Activated CD4-positive, alpha-beta T cell treated with anti-CD3 and anti-CD28 coated beads, Interleukin-2, amount 10 ng/mL, durations not matched to agents 7 days and 5 days (primary cell): ENCODE measurements around the gene FGFBP1. TPM values are rescaled to one million over a fixed set of nuclear protein-coding genes. Genes with fewer than 3 reads are reported as not detected.
"Not testable (repeated sequence)": the region's sequence is repeated elsewhere in the genome, so short reads cannot be mapped to it uniquely, and the experiment has no call there.

Source experiments
- CTCF ChIA-PET: fragments of 350-600 bp; sonication (Branson Sonifier 250); formaldehyde crosslinking; loops from one replicate; lab custom pipeline; 2021; ENCODE audit warnings: antibody characterized with exemption; lab: Charles Lee
- POLR2A ChIA-PET: fragments of 350-600 bp; sonication (Branson Sonifier 250); formaldehyde crosslinking; loops from one replicate; lab custom pipeline; 2021; ENCODE audit warnings: antibody characterized with exemption; lab: Charles Lee
- DNase-seq: peaks from one replicate; pipeline ENCODE4 v3.0.0-alpha.2; 2020
- H3K27ac Mint-ChIP-seq: one replicate; pipeline ENCODE4 v1.8.0; 2021; ENCODE audit warnings: mild to moderate bottlenecking, moderate library complexity, mixed read lengths
- H3K27me3 Mint-ChIP-seq: one replicate; pipeline ENCODE4 v1.8.0; 2021; ENCODE audit warnings: mixed read lengths
- H3K36me3 Mint-ChIP-seq: one replicate; pipeline ENCODE4 v1.8.0; 2021; ENCODE audit warnings: low read depth, mixed read lengths
- H3K4me1 Mint-ChIP-seq: one replicate; pipeline ENCODE4 v1.8.0; 2021; ENCODE audit warnings: mixed read lengths
- H3K4me3 Mint-ChIP-seq: one replicate; pipeline ENCODE4 v1.8.0; 2021; ENCODE audit warnings: mild to moderate bottlenecking, moderate library complexity, mixed read lengths
- H3K9me3 Mint-ChIP-seq: one replicate; pipeline ENCODE4 v1.8.0; 2021; ENCODE audit warnings: mixed read lengths
- total RNA-seq, 2 experiments: library from RNA; stranded (reverse); gene quantifications; one replicate each; pipeline ENCODE4 v1.2.3, GENCODE V29; 2021

FGFBP1 gene
- total RNA-seq, 2 experiments from 2014 or later, result not detected

DNA sequence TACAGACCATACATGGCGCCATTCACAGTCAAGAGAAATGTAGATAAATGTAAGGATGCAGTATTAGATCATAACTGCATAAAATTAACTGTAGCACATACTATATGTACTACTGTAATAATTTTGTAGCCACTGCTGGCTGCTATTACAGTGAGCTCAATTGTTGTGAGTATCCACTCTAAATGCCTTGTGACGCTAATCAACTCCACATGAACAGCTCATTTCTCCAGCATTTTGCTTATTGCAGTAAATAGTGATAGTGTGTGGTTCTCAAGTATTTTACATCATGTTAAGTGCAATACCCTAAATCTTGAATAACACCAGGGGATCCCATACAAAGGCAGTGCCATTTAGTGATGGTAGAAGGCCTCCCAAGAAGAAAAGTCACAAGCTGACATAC, 21.2 kb downstream of the FGFBP1 start:
- Mint-ChIP-seq H3K27me3 (peaks cover 6% of the 10 kb centered on the region), H3K4me3 (no peak overlapping the region), H3K9me3 (no peaks in the 10 kb centered on the region)

DNA sequence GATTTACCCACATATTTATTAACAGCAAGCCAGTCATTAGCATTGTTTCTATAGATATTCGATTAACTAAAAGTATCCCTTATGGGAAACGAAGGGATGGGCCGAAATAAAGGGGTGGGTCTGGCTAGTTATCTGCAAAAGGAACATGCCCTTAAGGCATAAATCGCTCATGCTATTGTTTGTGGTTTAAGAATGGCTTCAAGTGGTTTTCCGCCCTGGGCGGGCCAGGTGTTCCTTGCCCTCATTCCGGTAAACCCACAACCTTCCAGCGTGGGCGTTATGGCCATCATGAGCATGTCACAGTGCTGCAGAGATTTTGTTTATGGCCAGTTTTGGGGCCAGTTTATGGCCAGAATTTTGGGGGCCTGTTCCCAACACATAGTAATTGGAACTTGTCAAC, 22.2 kb downstream of the FGFBP1 start:
- H3K36me3 Mint-ChIP-seq, H3K4me1 Mint-ChIP-seq, H3K27ac Mint-ChIP-seq, H3K27me3 Mint-ChIP-seq, POLR2A ChIA-PET, H3K9me3 Mint-ChIP-seq, DNase-seq, H3K4me3 Mint-ChIP-seq: not testable (repeated sequence)
- CTCF ChIA-PET, result interaction anchor here (0.9 to 1.5 kb wide), 2 partner anchors 8 to 33 kb away, joined by 3 to 4 read pairs; no protein-coding TSS in a partner anchor

More for the DNA sequence above, 21.2 kb downstream of the FGFBP1 start:
- no peak for DNase-seq
- CTCF ChIA-PET, result no interaction called here
- no peak overlapping the region for H3K27ac Mint-ChIP-seq
- H3K4me1 Mint-ChIP-seq, result no peaks in the 10 kb centered on the region
- POLR2A ChIA-PET, result no interaction called here
- H3K36me3 Mint-ChIP-seq, result no peaks in the 10 kb centered on the region

DNA sequence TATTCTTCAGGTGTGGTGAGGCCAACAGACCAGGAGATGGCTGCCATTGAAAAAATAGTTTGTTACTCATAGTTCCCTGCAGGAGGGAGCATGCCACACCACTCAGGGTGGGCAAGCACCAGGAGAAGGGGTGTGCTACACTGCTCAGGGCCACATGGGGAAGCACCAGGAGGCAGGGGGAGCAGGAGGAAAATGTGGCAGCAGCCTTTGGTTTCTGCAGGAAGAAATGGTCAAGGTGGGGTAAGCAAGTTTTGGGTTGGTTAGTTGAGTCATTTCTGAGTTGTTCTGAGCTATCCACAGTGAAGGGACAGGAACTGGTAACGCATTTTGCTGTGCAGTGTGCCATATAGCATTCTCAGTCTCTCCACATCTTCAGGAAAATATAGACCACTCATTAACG, 23.8 kb downstream of the FGFBP1 start:
- DNase-seq, result no peak
- ChIA-PET POLR2A (no interaction called here), CTCF (interaction anchor here (1.5 kb wide), 1 partner anchor 10 kb away, joined by 4 read pairs; no protein-coding TSS in a partner anchor)
- H3K27ac Mint-ChIP-seq, result no peak overlapping the region
- H3K4me3 Mint-ChIP-seq, result no peak overlapping the region
- no peaks in the 10 kb centered on the region for H3K36me3 Mint-ChIP-seq
- peaks cover 3% of the 10 kb centered on the region for H3K27me3 Mint-ChIP-seq
- no peaks in the 10 kb centered on the region for H3K4me1 Mint-ChIP-seq
- H3K9me3 Mint-ChIP-seq, result no peaks in the 10 kb centered on the region

DNA sequence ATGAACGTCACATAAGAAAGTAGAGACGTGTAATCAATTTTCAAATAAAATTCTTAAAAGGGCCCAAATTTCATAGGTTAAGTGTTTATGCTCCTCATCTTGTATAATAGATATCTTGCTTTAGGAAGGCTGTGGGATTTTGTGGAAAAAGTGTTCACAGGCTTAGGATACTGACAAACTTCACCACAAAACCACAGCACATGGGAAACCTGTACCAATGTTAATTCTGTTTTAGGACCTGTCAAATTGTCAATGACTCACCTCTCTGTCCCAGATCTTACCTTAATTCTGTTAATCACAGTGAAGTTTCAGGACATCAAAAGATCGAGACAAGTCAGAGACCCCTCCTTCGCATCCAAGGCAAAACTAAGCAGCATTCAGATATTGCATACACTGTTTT, 24.2 kb downstream of the FGFBP1 start:
- no peak overlapping the region for H3K27ac Mint-ChIP-seq
- POLR2A ChIA-PET, result no interaction called here
- no peaks in the 10 kb centered on the region for H3K9me3 Mint-ChIP-seq
- CTCF ChIA-PET, result interaction anchor here (1.1 to 1.4 kb wide), 2 partner anchors 13 to 32 kb away, joined by 3 to 4 read pairs; no protein-coding TSS in a partner anchor
- H3K4me1 Mint-ChIP-seq, result no peaks in the 10 kb centered on the region
- peaks cover 3% of the 10 kb centered on the region for H3K27me3 Mint-ChIP-seq
- no peaks in the 10 kb centered on the region for H3K36me3 Mint-ChIP-seq
- no peak overlapping the region for H3K4me3 Mint-ChIP-seq
- no peak for DNase-seq

DNA sequence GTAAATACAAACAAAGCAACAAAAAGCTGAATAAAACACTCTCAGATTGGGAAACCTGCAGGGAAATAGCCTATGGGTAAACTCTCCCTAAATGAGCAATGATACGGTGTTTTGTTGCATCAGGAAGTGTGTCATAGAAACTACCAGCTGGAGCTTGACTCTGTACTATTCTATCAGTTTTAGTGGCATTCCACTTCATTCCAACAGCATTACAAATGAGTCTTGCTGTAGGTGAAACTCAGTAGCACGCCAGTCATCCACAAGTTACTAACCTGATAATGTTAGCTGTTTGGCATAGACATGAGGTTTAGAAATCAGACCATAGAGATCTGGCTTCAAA, 24.9 kb downstream of the FGFBP1 start:
- no peak for DNase-seq
- H3K27ac Mint-ChIP-seq, result no peak overlapping the region
- CTCF ChIA-PET, result interaction anchor here (1.1 to 1.4 kb wide), 2 partner anchors 13 to 31 kb away, joined by 3 to 4 read pairs; no protein-coding TSS in a partner anchor

DNA sequence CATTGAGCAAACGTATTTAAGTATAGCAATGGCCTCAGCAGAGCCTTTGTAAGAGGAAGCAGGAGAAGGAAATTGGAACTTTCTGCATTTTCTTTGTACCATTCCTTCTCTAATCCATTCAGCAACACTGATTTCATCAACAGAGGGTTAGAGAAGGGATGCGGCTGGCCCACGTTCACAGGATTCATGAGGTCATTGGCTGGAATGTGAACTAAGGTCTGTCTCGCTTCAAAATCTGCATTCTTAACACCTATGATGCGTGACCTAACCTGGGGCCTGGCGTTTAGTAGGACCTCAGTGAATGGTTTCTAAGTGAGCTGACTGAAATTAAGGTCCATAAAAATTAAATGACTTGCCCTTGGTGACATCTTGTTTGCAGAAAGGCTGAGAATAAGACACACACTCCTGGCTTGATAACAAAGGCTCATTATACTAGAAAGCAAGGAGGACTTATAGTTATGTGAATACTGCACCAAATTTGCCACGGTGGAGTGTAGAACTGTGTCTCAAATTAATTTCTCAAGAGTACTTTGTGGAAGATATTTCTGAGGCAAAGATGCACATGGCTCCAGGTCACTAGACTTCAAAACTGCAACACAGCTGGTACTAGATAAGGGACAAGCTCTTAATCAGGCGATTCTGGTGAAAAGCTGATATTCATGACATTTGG, 25.4 kb downstream of the FGFBP1 start:
- Mint-ChIP-seq H3K27ac (no peak overlapping the region), H3K9me3 (no peaks in the 10 kb centered on the region), H3K27me3 (peaks cover 10% of the 10 kb centered on the region), H3K4me3 (no peak overlapping the region), H3K4me1 (no peaks in the 10 kb centered on the region), H3K36me3 (no peaks in the 10 kb centered on the region)
- ChIA-PET CTCF (interaction anchor here (1.1 to 1.4 kb wide), 2 partner anchors 12 to 31 kb away, joined by 3 to 4 read pairs; no protein-coding TSS in a partner anchor), POLR2A (no interaction called here)
- DNase-seq, result no peak

More for the DNA sequence above, 24.9 kb downstream of the FGFBP1 start:
- POLR2A ChIA-PET, result no interaction called here
- H3K4me1 Mint-ChIP-seq, result no peaks in the 10 kb centered on the region
- peaks cover 6% of the 10 kb centered on the region for H3K27me3 Mint-ChIP-seq
- no peaks in the 10 kb centered on the region for H3K9me3 Mint-ChIP-seq
- H3K4me3 Mint-ChIP-seq, result no peak overlapping the region
- H3K36me3 Mint-ChIP-seq, result no peaks in the 10 kb centered on the region

DNA sequence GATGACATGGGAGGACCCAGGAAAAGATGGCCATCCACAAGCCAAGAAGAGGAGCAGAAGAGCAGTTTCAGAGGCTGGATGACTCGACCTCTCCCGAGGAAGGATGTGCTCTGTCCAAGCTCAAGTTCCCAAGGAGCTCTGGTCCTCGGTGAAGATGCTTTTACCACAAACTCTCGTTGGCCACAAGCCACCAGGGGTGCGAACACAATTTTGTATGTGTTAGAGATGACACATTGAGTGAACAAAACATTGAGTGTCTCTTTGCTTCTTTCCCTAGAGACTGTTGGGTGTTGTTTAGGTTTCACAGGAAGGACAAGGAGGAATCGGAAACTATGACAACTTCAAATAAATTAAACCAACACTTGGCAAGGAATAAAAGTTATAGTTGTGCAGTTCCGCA, 26.3 kb downstream of the FGFBP1 start:
- no peaks in the 10 kb centered on the region for H3K36me3 Mint-ChIP-seq
- no peak overlapping the region for H3K27ac Mint-ChIP-seq
- no peaks in the 10 kb centered on the region for H3K4me1 Mint-ChIP-seq
- no peaks in the 10 kb centered on the region for H3K9me3 Mint-ChIP-seq
- DNase-seq, result no peak
- ChIA-PET POLR2A (no interaction called here), CTCF (interaction anchor here (1.0 kb wide), 1 partner anchor 9 kb away, joined by 3 read pairs; no protein-coding TSS in a partner anchor)
- H3K4me3 Mint-ChIP-seq, result no peak overlapping the region
- H3K27me3 Mint-ChIP-seq, result peaks cover 13% of the 10 kb centered on the region

DNA sequence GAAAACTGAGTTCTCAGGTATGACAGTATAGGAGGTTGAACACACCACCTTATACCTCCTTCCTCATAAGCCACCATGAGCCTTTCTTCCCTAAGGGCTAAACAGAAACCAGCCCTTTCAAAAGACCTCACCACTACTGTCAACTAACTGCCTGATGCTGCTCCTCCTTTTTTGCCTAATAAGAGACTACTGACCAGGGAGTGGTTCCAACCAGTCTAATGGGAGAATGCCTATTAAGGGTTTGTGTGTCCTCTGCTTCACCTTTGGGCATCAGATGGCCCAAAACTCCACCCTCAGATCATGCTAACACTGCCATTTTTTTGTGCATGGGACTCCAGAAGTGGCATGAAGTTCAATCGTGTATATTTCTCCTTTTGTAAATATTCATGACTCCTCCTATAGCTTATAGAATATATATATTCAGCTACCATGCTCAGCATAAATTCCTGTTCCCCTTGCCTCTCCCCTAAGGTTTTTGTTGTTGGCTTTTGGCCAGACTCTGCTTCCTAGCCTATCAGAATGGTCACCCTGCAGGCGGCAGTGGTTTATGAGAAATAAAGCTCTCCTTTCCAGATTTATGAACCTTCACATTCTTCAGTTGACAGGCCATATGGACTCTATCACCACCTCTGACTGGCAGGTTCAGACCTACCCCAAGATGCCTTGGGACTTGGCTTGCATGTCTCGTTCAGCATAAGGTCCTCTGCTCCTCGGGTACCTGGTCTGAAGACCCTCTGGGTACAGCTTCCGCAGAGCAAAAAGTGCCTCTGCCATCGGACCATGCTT, 28.2 kb downstream of the FGFBP1 start:
- no peak for DNase-seq
- Mint-ChIP-seq H3K27ac (no peak overlapping the region), H3K4me3 (no peak overlapping the region), H3K4me1 (no peaks in the 10 kb centered on the region), H3K36me3 (no peaks in the 10 kb centered on the region), H3K9me3 (no peaks in the 10 kb centered on the region), H3K27me3 (peaks cover 13% of the 10 kb centered on the region)
- POLR2A ChIA-PET, result no interaction called here
- CTCF ChIA-PET, result no interaction called here

DNA sequence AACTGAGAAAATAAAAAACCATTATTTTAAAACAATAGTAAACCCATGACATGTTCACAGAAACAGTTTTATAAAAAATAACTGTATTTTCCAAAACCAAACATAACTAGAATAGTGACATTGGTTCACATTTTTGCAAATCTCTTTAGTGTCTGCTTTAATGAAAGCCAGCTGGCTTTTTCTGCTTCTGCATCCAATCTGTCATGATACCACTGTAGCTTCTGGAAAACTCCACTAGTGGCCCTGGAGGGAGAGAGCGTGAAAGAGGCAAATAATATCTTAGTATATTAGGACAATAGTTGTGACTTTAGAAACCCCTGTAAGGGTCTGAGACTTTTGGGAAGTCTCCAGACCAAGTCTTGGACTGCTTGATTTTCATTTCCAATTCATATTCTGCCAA, 31.1 kb downstream of the FGFBP1 start:
- no peak overlapping the region for H3K27ac Mint-ChIP-seq
- H3K4me3 Mint-ChIP-seq, result no peak overlapping the region
- ChIA-PET POLR2A (no interaction called here), CTCF (no interaction called here)
- DNase-seq, result no peak
- H3K4me1 Mint-ChIP-seq, result peaks cover 3% of the 10 kb centered on the region
- peaks cover 2% of the 10 kb centered on the region for H3K9me3 Mint-ChIP-seq
- peaks cover 31% of the 10 kb centered on the region for H3K27me3 Mint-ChIP-seq
- H3K36me3 Mint-ChIP-seq, result no peaks in the 10 kb centered on the region

DNA sequence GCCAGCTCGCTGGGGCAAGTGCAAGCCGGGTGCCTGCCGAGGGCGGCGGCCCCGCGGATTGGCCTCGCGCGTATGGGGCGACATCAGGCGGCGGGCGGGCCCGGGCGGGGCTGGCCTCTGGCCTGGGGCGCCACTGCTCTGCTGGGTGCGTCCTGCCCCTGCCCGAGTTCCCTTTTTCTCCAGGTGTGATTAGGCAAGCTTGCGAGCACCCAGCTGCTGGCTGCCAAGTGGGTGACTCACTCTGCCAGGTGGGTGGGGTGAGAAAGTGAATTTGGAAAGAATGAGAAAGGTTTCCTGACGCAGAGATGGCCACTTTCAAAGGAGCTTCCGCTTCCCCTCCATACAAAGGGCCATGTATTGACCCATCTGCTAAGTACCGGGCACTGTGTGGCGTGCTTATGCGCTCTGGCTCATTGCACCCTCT, 32.5 kb downstream of the FGFBP1 start:
- Mint-ChIP-seq H3K27me3 (peaks cover 36% of the 10 kb centered on the region), H3K36me3 (no peaks in the 10 kb centered on the region), H3K4me3 (no peak overlapping the region), H3K9me3 (peaks cover 2% of the 10 kb centered on the region), H3K27ac (no peak overlapping the region), H3K4me1 (peaks cover 11% of the 10 kb centered on the region)
- POLR2A ChIA-PET, result no interaction called here
- CTCF ChIA-PET, result no interaction called here
- no peak for DNase-seq

DNA sequence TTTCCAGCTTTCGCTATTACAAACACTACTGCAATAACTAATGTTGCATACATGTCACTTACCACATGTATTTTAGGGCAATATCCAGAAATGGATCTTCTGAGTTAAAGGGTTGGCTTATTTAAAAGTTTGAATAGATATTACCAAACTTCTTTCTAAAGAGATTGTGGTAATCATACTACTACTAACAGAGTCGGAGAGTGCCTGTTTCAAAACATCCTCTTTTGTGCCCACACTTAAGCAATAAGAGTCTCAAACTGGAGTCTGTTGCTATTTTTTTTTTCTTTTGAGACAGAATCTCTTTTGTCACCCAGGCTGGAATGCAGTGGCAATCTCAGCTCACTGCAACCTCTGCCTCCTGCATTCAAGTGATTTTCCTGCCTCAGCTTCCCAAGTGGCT, 35.8 kb downstream of the FGFBP1 start:
- Mint-ChIP-seq H3K4me3 (no peak overlapping the region), H3K27me3 (peaks cover 43% of the 10 kb centered on the region), H3K9me3 (peaks cover 2% of the 10 kb centered on the region), H3K27ac (no peak overlapping the region), H3K36me3 (no peaks in the 10 kb centered on the region), H3K4me1 (peaks cover 11% of the 10 kb centered on the region)
- ChIA-PET POLR2A (no interaction called here), CTCF (interaction anchor here (1.0 to 1.2 kb wide), 2 partner anchors 9 to 53 kb away, joined by 3 read pairs; no protein-coding TSS in a partner anchor)
- DNase-seq, result no peak

DNA sequence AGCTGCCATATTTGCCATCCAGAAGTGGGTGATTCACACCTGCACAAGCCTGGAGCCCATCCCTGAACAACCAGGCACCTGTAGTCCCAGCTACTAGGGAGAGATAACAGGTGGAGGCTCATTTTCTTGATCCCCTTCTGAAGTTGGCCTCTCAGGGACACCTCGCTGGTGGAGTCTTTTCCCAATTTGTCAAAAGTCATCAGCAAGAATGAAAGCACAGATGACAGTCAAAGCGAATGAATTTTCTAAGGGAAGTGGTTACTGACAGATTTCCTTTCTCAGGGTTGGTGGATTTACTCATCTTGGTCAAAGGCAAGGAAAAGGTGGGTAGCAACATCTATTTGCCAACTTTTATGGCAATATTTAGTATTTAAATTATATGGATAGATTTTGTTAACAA, 36.5 kb downstream of the FGFBP1 start:
- peaks cover 11% of the 10 kb centered on the region for H3K4me1 Mint-ChIP-seq
- H3K36me3 Mint-ChIP-seq, result no peaks in the 10 kb centered on the region
- CTCF ChIA-PET, result interaction anchor here (2.1 kb wide), 1 partner anchor 12 kb away, joined by 4 read pairs; no protein-coding TSS in a partner anchor
- H3K27me3 Mint-ChIP-seq, result peaks cover 50% of the 10 kb centered on the region
- no peak overlapping the region for H3K4me3 Mint-ChIP-seq
- peaks cover 2% of the 10 kb centered on the region for H3K9me3 Mint-ChIP-seq
- POLR2A ChIA-PET, result no interaction called here
- no peak for DNase-seq
- H3K27ac Mint-ChIP-seq, result no peak overlapping the region

DNA sequence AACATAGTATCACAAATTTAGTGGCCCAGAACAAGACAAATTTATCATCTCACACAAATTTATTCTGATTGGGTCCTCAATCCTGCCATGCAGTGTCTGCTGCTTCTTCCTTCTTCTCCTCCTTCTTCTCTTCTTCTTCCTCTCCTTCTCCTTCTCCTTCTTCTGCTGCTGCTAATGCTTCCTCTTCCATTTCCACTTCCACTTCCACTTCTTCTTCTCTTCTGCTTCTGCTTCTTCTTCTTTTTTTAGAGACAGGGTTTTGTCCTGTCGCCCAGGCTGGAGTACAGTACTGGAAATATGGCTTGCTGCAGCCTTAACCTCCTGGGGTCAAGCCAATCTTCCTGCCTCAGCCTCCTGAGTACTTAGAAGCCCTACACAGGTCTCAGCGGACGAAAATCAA, 37.5 kb downstream of the FGFBP1 start:
- POLR2A ChIA-PET, result no interaction called here
- peaks cover 54% of the 10 kb centered on the region for H3K27me3 Mint-ChIP-seq

More for the DNA sequence above, 37.5 kb downstream of the FGFBP1 start:
- Mint-ChIP-seq H3K27ac (no peak overlapping the region), H3K4me1 (peaks cover 11% of the 10 kb centered on the region), H3K36me3 (no peaks in the 10 kb centered on the region), H3K4me3 (no peak overlapping the region), H3K9me3 (peaks cover 2% of the 10 kb centered on the region)
- no peak for DNase-seq
- CTCF ChIA-PET, result interaction anchor here (0.8 to 2.1 kb wide), 2 partner anchors 13 to 669 kb away, joined by 3 to 4 read pairs; no protein-coding TSS in a partner anchor
